Panc1 (cell line): ENCODE data around the gene CIB1. TPM values are rescaled to one million over a fixed set of nuclear protein-coding genes. Genes with fewer than 3 reads are reported as not detected.
A peak's percentile ranks its signal among the peaks of the same experiment; 100 is the strongest.

Experiments used
- ATAC-seq: fragments of 200-7000 bp; cut with Tn5 transposase; 2 replicates; pipeline ENCODE4 v1.9.1; 2020; ENCODE audit warnings: mild to moderate bottlenecking, moderate library complexity
- BruUV-seq: library from RNA; stranded (reverse); fragments of 400-500 nt; replicated peaks from 2 replicates; lab custom pipeline; 2021; lab: Mats Ljungman, UMichigan
- CTCF ChIA-PET: fragments of 300-600 bp; sonication (Branson Sonifier 250); formaldehyde crosslinking; loops from one replicate; lab custom pipeline; 2022; ENCODE audit warnings: antibody characterized with exemption; lab: Charles Lee
- POLR2A ChIA-PET: fragments of 300-600 bp; sonication (Branson Sonifier 250); formaldehyde crosslinking; loops from one replicate; lab custom pipeline; 2022; ENCODE audit warnings: antibody characterized with exemption; lab: Charles Lee
- DNase-seq: peaks from one replicate; pipeline ENCODE4 v3.0.0-alpha.2; 2010; ENCODE audit warnings: low read depth, low spot score
- H3K27ac ChIP-seq: 2 replicates; pipeline ENCODE4 v1.5.1; 2011; ENCODE audit warnings: mild to moderate bottlenecking, low read length, inconsistent platforms
- H3K27me3 ChIP-seq: fragments of 200-500 bp; sonication (Bioruptor generic); 2 replicates; pipeline ENCODE4 v1.6.0; 2014; ENCODE audit warnings: low read length, inconsistent platforms; ENCODE audit not compliant: control insufficient read depth, insufficient read depth
- H3K36me3 ChIP-seq: fragments of 200-500 bp; sonication (Bioruptor generic); 2 replicates; pipeline ENCODE4 v1.5.1; 2014; ENCODE audit warnings: inconsistent platforms, mild to moderate bottlenecking, low read length, moderate library complexity; ENCODE audit not compliant: control insufficient read depth, insufficient read depth
- H3K4me1 ChIP-seq: 2 replicates; pipeline ENCODE4 v1.5.1; 2011; ENCODE audit warnings: inconsistent platforms, mild to moderate bottlenecking, low read length, moderate library complexity; ENCODE audit not compliant: control insufficient read depth, insufficient read depth
- H3K4me3 ChIP-seq, 2 experiments: 2 replicates each; pipeline ENCODE4 v1.5.1; 2011 to 2012; ENCODE audit warnings: low read depth in 2 of 2, low read length in 2 of 2, mild to moderate bottlenecking in 2 of 2, inconsistent platforms in 1 of 2, moderate library complexity in 1 of 2
- H3K9me3 ChIP-seq: fragments of 200-500 bp; sonication (Bioruptor generic); 2 replicates; pipeline ENCODE4 v1.5.1; 2014; ENCODE audit warnings: low read depth, mild to moderate bottlenecking, inconsistent platforms, low read length, moderate library complexity; ENCODE audit not compliant: control insufficient read depth, insufficient read depth
- POLR2AphosphoS5 ChIP-seq: IDR thresholded peaks from 2 replicates; pipeline ENCODE4 v1.6.1; 2012; ENCODE audit warnings: mild to moderate bottlenecking, low read depth, low read length, moderate library complexity
- SIN3A ChIP-seq: IDR thresholded peaks from 2 replicates; pipeline ENCODE4 v1.6.1; 2012; ENCODE audit warnings: low read depth, mild to moderate bottlenecking, low read length, moderate library complexity, borderline replicate concordance; ENCODE audit not compliant: insufficient read depth
- TCF7L2 ChIP-seq: IDR thresholded peaks from 2 replicates; pipeline ENCODE4 v1.6.1; 2011; ENCODE audit warnings: mild to moderate bottlenecking, low read depth, low read length, inconsistent platforms
- in situ Hi-C: cut with HindIII; loops from 2 replicates; pipeline ENCODE4 v1.10.0; 2016; ENCODE audit warnings: low sequenced_read_pairs, low pct_unique_long_range_greater_than_20kb
- intact Hi-C: fragments of 100-400 bp; cut with micrococcal nuclease; formaldehyde crosslinking; loops from one replicate; pipeline ENCODE4 v1.10.0; 2022; ENCODE audit not compliant: unreplicated experiment
- total RNA-seq: library from RNA; stranded (reverse); gene quantifications from one replicate; pipeline ENCODE4 v1.2.1, GENCODE V29; 2021; ENCODE audit not compliant: unreplicated experiment
- TF ChIP-seq, protein P1 (sequence below): fragments of 450-650 bp; IDR thresholded peaks from 2 replicates; pipeline ENCODE4 v1.5.1; 2017; ENCODE audit warnings: mild to moderate bottlenecking
- TF ChIP-seq, protein P2 (sequence below), 2 experiments: IDR thresholded peaks; 2 replicates each; pipeline ENCODE4 v1.6.1; 2011 to 2012; ENCODE audit warnings: low read depth in 2 of 2, control low read depth in 1 of 2, low read length in 1 of 2, mild to moderate bottlenecking in 1 of 2, moderate library complexity in 1 of 2; ENCODE audit not compliant: insufficient read depth in 1 of 2

Gene CIB1
- total RNA-seq, 1 experiment from 2014 or later, result 193 TPM

DNA sequence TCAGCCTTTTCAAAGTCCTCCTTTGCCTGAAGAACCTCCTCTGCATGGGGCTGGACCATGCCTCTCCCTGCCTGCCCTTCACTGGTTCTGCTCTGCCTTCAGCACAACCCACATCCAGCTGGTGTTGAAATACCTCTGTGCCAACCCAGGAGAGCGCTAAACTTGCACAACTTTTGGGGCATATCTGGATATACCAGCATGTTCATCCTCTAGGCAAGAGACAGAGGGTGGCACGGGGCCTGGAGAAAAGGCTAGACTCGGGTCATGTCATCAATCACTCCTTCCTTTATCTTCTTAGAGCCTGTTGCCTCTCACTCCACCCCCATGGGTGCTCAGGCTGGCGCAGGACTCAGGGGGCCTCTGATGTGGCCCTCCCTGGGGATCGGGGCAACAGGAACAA, 27.9 kb downstream of the CIB1 start:
- ChIA-PET POLR2A (interaction anchor here (0.6 kb wide), 1 partner anchor 512 kb away, joined by 11 read pairs; no protein-coding TSS in a partner anchor), CTCF (no interaction called here)
- no peak for DNase-seq
- Histone ChIP-seq H3K27me3 (no peaks in the 10 kb centered on the region), H3K9me3 (no peaks in the 10 kb centered on the region), H3K4me3 (peak overlapping the region; percentile 87 to 100), H3K27ac (peak overlapping the region; percentile 100), H3K36me3 (peaks cover 25% of the 10 kb centered on the region), H3K4me1 (peaks cover 68% of the 10 kb centered on the region)
- no peak for TF ChIP-seq SIN3A
- TF ChIP-seq, protein P1, sequence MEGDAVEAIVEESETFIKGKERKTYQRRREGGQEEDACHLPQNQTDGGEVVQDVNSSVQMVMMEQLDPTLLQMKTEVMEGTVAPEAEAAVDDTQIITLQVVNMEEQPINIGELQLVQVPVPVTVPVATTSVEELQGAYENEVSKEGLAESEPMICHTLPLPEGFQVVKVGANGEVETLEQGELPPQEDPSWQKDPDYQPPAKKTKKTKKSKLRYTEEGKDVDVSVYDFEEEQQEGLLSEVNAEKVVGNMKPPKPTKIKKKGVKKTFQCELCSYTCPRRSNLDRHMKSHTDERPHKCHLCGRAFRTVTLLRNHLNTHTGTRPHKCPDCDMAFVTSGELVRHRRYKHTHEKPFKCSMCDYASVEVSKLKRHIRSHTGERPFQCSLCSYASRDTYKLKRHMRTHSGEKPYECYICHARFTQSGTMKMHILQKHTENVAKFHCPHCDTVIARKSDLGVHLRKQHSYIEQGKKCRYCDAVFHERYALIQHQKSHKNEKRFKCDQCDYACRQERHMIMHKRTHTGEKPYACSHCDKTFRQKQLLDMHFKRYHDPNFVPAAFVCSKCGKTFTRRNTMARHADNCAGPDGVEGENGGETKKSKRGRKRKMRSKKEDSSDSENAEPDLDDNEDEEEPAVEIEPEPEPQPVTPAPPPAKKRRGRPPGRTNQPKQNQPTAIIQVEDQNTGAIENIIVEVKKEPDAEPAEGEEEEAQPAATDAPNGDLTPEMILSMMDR, result no peak
- TF ChIP-seq, protein P2, sequence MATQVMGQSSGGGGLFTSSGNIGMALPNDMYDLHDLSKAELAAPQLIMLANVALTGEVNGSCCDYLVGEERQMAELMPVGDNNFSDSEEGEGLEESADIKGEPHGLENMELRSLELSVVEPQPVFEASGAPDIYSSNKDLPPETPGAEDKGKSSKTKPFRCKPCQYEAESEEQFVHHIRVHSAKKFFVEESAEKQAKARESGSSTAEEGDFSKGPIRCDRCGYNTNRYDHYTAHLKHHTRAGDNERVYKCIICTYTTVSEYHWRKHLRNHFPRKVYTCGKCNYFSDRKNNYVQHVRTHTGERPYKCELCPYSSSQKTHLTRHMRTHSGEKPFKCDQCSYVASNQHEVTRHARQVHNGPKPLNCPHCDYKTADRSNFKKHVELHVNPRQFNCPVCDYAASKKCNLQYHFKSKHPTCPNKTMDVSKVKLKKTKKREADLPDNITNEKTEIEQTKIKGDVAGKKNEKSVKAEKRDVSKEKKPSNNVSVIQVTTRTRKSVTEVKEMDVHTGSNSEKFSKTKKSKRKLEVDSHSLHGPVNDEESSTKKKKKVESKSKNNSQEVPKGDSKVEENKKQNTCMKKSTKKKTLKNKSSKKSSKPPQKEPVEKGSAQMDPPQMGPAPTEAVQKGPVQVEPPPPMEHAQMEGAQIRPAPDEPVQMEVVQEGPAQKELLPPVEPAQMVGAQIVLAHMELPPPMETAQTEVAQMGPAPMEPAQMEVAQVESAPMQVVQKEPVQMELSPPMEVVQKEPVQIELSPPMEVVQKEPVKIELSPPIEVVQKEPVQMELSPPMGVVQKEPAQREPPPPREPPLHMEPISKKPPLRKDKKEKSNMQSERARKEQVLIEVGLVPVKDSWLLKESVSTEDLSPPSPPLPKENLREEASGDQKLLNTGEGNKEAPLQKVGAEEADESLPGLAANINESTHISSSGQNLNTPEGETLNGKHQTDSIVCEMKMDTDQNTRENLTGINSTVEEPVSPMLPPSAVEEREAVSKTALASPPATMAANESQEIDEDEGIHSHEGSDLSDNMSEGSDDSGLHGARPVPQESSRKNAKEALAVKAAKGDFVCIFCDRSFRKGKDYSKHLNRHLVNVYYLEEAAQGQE (IDR thresholded peaks at IDR 0.05; ENCODE audit: insufficient read depth in 1 of 2, low read depth in 2 of 2, low read length in 1 of 2), result no peak
- TF ChIP-seq TCF7L2, result no peak
- TF ChIP-seq POLR2AphosphoS5, result no peak; the same call in 1 of the 2 replicates
- intact Hi-C loops, result no loop called here
- in situ Hi-C loops, result no loop called here
- BruUV-seq, result no TSS peak
- ATAC-seq, result no peak

DNA sequence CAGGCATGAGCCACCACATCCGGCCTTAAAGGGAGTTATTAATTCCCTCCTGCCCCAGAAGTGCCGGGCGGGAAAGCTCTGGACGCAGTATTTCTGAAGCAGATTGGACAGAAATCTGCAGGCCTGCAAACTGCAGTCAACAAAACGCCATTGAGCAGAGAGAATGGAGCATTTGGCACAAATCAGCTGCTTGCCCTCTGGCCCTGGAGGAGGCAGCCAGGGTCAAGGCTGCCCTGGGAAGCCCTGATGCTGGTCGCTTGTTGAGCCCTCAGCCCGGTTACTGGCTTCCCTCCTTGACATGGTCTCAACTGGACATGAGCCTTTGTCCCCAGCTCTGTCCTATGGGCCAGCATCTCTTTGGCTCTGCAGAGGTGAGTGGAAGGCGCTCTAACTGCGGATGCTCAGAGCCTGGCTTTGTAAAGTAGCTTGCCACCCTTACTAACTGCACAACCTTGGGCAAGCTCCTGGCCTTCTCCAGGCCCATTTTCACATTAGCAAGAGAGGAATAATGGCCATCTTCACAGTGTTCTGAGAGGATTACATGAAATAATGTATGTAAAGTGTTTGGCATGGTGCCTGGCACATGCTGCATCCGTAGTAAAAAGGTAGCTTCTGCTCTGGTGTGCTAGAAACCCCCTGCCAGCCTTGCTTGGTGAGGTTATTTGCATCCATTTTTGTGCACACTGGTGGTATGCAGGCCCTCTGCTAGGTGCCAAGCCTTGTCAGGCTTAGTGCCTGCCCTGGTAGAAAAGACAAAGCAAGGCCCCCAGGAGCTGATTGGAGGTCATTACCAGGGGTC, 28.5 kb downstream of the CIB1 start:
- peaks cover 67% of the 10 kb centered on the region for H3K4me1 ChIP-seq
- no peak for DNase-seq
- no peaks in the 10 kb centered on the region for H3K9me3 ChIP-seq
- in situ Hi-C loops, result no loop called here
- H3K27ac ChIP-seq, result peak overlapping the region; percentile 100
- POLR2A ChIA-PET, result interaction anchor here (0.6 kb wide), 1 partner anchor 511 kb away, joined by 11 read pairs; no protein-coding TSS in a partner anchor
- intact Hi-C loops, result no loop called here
- peaks cover 21% of the 10 kb centered on the region for H3K36me3 ChIP-seq
- TF ChIP-seq SIN3A (no peak), TCF7L2 (no peak), POLR2AphosphoS5 (no peak; the same call in none of the 2 replicates)
- TF ChIP-seq, protein P2 (IDR thresholded peaks at IDR 0.05; ENCODE audit: insufficient read depth in 1 of 2, low read depth in 2 of 2, low read length in 1 of 2), result no peak
- TF ChIP-seq, protein P1, result no peak
- peak overlapping the region; percentile 87 to 100 for H3K4me3 ChIP-seq
- CTCF ChIA-PET, result interaction anchor here (0.6 to 1.4 kb wide), 3 partner anchors 9 to 117 kb away, joined by 3 to 13 read pairs (median 4); no protein-coding TSS in a partner anchor
- no peak for ATAC-seq
- no peaks in the 10 kb centered on the region for H3K27me3 ChIP-seq
- no TSS peak for BruUV-seq
